ENCODE results near the gene DRC1. TPM values are rescaled to one million over a fixed set of nuclear protein-coding genes. Genes with fewer than 3 reads are reported as not detected.

Gene DRC1
- total RNA-seq, 1 experiment from 2014 or later = 0.18 TPM

GRCh38 chr2:26456440-26457250 lies 54.9 kb downstream of the DRC1 start:
- in situ Hi-C loops (cut with HindIII; ENCODE audit: low pct_unique_long_range_greater_than_20kb, low sequenced_read_pairs) = no loop called here
- ChIA-PET CTCF (interaction anchor here (0.6 kb wide), 1 partner anchor 57 kb away, joined by 11 read pairs; no protein-coding TSS in a partner anchor), POLR2A (no interaction called here)
- no peaks in the 10 kb centered on the region for H3K36me3 ChIP-seq (ENCODE audit: control insufficient read depth, insufficient read depth, low read length)
- BruUV-seq (replicated peaks) = no TSS peak
- intact Hi-C loops (cut with micrococcal nuclease; ENCODE audit: unreplicated experiment) = no loop called here
- no peaks in the 10 kb centered on the region for H3K4me1 ChIP-seq (ENCODE audit: control insufficient read depth, insufficient read depth, low read length)
- no peaks in the 10 kb centered on the region for H3K27me3 ChIP-seq (ENCODE audit: control insufficient read depth, insufficient read depth, low read length)
- H3K27ac ChIP-seq (ENCODE audit: low read length) = no peak overlapping the region
- no peaks in the 10 kb centered on the region for H3K9me3 ChIP-seq (ENCODE audit: control insufficient read depth, insufficient read depth, low read depth, low read length)
- ATAC-seq (no peak), DNase-seq (ENCODE audit: low read depth, low spot score) (no peak)
- H3K4me3 ChIP-seq (ENCODE audit: low read depth in 2 of 2, low read length in 2 of 2) = no peak overlapping the region
- TF ChIP-seq SIN3A (IDR thresholded peaks at IDR 0.05; ENCODE audit: borderline replicate concordance, insufficient read depth, low read depth, low read length) (no peak), TCF7L2 (IDR thresholded peaks at IDR 0.05; ENCODE audit: low read depth, low read length) (no peak), CTCF (IDR thresholded peaks at IDR 0.05) (no peak), REST (IDR thresholded peaks at IDR 0.05; ENCODE audit: insufficient read depth in 1 of 2, low read depth in 2 of 2, low read length in 1 of 2) (no peak), POLR2AphosphoS5 (IDR thresholded peaks at IDR 0.05; ENCODE audit: low read depth, low read length) (no peak)

GRCh38 chr2:26457251-26457666 lies 55.5 kb downstream of the DRC1 start:
- no peaks in the 10 kb centered on the region for H3K9me3 ChIP-seq (ENCODE audit: control insufficient read depth, insufficient read depth, low read depth, low read length)
- H3K27ac ChIP-seq (ENCODE audit: low read length) = no peak overlapping the region
- H3K27me3 ChIP-seq (ENCODE audit: control insufficient read depth, insufficient read depth, low read length) = no peaks in the 10 kb centered on the region
- DNase-seq (ENCODE audit: low read depth, low spot score) = no peak
- CTCF ChIA-PET = interaction anchor here (0.6 to 1.0 kb wide), 2 partner anchors 47 to 58 kb away, joined by 3 to 11 read pairs; no protein-coding TSS in a partner anchor
- no TSS peak for BruUV-seq (replicated peaks)
- H3K36me3 ChIP-seq (ENCODE audit: control insufficient read depth, insufficient read depth, low read length) = no peaks in the 10 kb centered on the region
- ATAC-seq = no peak
- in situ Hi-C loops (cut with HindIII; ENCODE audit: low pct_unique_long_range_greater_than_20kb, low sequenced_read_pairs) (no loop called here), intact Hi-C loops (cut with micrococcal nuclease; ENCODE audit: unreplicated experiment) (no loop called here)
- TF ChIP-seq POLR2AphosphoS5 (IDR thresholded peaks at IDR 0.05; ENCODE audit: low read depth, low read length) = no peak
- TF ChIP-seq CTCF (IDR thresholded peaks at IDR 0.05) = no peak
- TF ChIP-seq SIN3A (IDR thresholded peaks at IDR 0.05; ENCODE audit: borderline replicate concordance, insufficient read depth, low read depth, low read length) = no peak
- no peak for TF ChIP-seq REST (IDR thresholded peaks at IDR 0.05; ENCODE audit: insufficient read depth in 1 of 2, low read depth in 2 of 2, low read length in 1 of 2)
- TF ChIP-seq TCF7L2 (IDR thresholded peaks at IDR 0.05; ENCODE audit: low read depth, low read length) = no peak
- H3K4me1 ChIP-seq (ENCODE audit: control insufficient read depth, insufficient read depth, low read length) = no peaks in the 10 kb centered on the region
- POLR2A ChIA-PET = no interaction called here
- H3K4me3 ChIP-seq (ENCODE audit: low read depth in 2 of 2, low read length in 2 of 2) = no peak overlapping the region
